Measurements from ENCODE around the gene PIK3AP1.
"Not testable (repeated sequence)": the region's sequence is repeated elsewhere in the genome, so short reads cannot be mapped to it uniquely, and the experiment has no call there.

PIK3AP1 gene

GRCh38 chr10:96719850-96720421 lies 378 bp downstream of the PIK3AP1 start:
- peak; percentile 48 to 50 for DNase-seq

GRCh38 chr10:96719200-96719599 lies 1.1 kb downstream of the PIK3AP1 start:
- no peak for DNase-seq

GRCh38 chr10:96718304-96718990 lies 1.9 kb downstream of the PIK3AP1 start:
- no peak for DNase-seq

- no peak for DNase-seq
Observed at GRCh38 chr10:96716390-96716789, 3.9 kb downstream of the PIK3AP1 start.

- no peak for DNase-seq
Observed at GRCh38 chr10:96714746-96715255, 5.5 kb downstream of the PIK3AP1 start.

- DNase-seq: no peak
Observed at GRCh38 chr10:96714031-96714590, 6.2 kb downstream of the PIK3AP1 start.

- no peak for DNase-seq
Observed at GRCh38 chr10:96712662-96713271, 7.5 kb downstream of the PIK3AP1 start.

GRCh38 chr10:96711048-96711728 lies 9.1 kb downstream of the PIK3AP1 start:
- no peak for DNase-seq

GRCh38 chr10:96709525-96709924 lies 10.8 kb downstream of the PIK3AP1 start:
- no peak for DNase-seq

GRCh38 chr10:96708996-96709395 lies 11.3 kb downstream of the PIK3AP1 start:
- DNase-seq: no peak

- DNase-seq: no peak
Observed at GRCh38 chr10:96708456-96708855, 11.9 kb downstream of the PIK3AP1 start.

- no peak for DNase-seq
Observed at GRCh38 chr10:96706331-96706853, 13.9 kb downstream of the PIK3AP1 start.

- DNase-seq: no peak
Observed at GRCh38 chr10:96705134-96705533, 15.2 kb downstream of the PIK3AP1 start.

GRCh38 chr10:96704563-96704962 lies 15.8 kb downstream of the PIK3AP1 start:
- DNase-seq: no peak

GRCh38 chr10:96703358-96703757 lies 17.0 kb downstream of the PIK3AP1 start:
- no peak for DNase-seq

- DNase-seq: no peak
Observed at GRCh38 chr10:96701265-96701664, 19.0 kb downstream of the PIK3AP1 start.

- no peak for DNase-seq
Observed at GRCh38 chr10:96700374-96701099, 19.8 kb downstream of the PIK3AP1 start.

GRCh38 chr10:96699613-96700012 lies 20.7 kb downstream of the PIK3AP1 start:
- DNase-seq: no peak

GRCh38 chr10:96698305-96698704 lies 22.0 kb downstream of the PIK3AP1 start:
- DNase-seq: not testable (repeated sequence)

- DNase-seq: no peak
Observed at GRCh38 chr10:96697438-96697837, 22.9 kb downstream of the PIK3AP1 start.

- DNase-seq: no peak
Observed at GRCh38 chr10:96696845-96697425, 23.4 kb downstream of the PIK3AP1 start.
